ENCODE results near the gene PTBP3.
"Not testable (repeated sequence)": the region's sequence is repeated elsewhere in the genome, so short reads cannot be mapped to it uniquely, and the experiment has no call there.

The PTBP3 gene

DNA sequence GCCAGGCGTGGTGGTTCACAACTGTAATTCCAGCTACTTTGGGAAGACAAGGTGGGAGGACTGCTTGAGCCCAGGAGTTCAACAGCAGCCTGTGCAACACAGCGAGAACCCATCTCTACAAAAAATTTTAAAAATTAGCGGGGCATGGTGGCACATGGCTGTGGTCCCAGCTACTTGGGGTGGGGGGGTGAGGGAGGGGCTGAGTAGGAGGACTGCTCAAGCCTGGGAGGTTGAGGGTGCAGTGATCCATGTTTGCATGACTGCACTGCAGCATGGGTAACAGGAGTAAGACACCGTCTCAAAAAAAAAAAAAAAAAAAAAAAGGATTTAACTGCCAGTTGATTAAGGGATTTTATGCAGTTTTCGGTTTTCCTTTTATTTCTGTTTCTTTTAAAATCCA, 65.0 kb downstream of the PTBP3 start:
- DNase-seq (ENCODE audit: low read depth): no peak

DNA sequence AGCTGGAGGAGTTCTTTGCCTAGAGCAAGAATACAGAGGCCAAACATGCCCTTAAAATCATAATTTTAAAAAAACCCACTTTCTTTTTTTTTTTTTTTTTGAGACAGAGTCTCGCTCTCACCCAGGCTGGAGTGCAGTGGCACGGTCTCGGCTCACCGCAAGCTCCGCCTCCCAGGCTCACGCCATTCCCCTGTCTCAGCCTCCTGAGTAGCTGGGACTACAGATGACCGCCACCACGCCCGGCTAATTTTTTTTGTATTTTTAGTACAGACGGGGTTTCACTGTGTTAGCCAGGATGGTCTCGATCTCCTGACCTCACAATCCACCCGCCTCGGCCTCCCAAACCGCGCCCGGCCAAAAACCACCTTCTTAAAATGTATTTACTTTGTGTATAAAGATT, 66.3 kb downstream of the PTBP3 start:
- not testable (repeated sequence) for DNase-seq (ENCODE audit: low read depth)

GRCh38 chr9:112265391-112265790, 68.0 kb downstream of the PTBP3 start:
- no peak for DNase-seq (ENCODE audit: low read depth)

DNA sequence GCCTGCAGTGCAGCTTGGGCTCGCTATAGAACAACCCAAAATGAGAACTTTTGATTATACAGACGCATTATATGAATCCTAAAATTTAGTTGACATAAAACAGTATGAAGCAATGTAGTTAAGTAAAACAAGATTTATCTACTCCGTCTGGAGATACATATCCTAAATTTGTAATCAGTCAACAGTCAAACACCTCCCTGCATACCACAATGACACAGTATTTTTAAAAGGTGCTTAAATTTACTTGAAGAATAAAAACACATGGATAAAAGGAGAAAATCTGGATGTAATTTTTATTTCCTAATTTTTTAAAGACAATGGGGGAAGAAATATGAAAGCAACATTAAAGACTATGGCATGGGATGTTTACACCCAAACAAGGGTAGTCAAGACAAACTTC, 70.8 kb downstream of the PTBP3 start:
- DNase-seq (ENCODE audit: low read depth): no peak

DNA sequence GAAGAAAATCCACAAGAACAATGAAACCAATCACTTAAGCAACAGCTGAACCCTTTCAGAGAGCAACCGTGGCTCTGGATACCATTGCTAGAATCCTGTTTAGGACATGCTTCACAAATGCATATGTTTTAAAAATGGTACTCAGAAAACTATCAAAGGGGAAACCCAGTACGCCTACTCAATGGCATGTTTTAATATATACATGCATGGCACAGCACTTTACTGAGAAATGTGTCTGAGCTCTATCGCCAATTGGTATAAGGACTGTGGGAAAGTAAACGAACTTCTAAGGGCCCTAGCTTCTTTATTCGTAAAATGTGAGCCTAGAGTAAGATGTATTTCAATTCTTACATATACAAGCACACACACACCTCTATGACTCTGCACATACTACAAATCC, 72.3 kb downstream of the PTBP3 start:
- DNase-seq (ENCODE audit: low read depth): no peak

DNA sequence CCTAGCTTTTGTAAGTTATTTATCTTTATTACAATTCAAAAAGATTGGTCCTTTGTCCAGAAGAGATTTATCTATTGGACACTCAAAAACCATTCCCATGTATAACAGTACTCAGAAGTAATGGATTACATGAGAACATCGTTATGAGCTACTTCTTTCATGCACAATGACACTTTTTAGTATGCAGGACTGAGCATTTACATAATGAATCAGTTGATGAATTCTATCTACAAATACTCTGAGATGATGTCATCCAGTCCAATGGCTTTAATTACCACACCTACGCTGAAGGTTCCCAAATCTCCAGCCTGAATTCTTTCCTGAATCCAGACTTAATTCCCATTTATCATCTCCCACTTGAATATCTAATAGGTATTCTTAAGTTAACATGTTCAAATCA, 75.3 kb downstream of the PTBP3 start:
- DNase-seq (ENCODE audit: low read depth): no peak

DNA sequence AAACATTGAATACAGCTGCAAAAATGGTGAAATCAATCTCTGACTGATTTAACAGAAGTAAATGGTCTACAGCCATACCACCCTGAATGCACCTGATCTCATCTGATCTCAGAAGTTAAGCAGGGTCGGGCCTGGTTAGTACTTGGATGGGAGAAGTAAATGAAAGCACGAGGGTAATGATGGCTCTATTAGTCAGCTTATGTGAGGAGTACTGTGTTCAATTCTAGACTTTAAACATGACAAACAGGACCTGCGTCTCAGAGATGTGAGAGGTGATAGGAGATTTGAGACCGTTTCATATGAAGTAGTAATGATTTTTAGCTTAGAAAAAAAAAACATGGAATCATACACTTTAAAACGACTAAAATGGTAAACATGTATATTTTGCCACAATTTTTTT, 81.2 kb downstream of the PTBP3 start:
- no peak for DNase-seq (ENCODE audit: low read depth)

DNA sequence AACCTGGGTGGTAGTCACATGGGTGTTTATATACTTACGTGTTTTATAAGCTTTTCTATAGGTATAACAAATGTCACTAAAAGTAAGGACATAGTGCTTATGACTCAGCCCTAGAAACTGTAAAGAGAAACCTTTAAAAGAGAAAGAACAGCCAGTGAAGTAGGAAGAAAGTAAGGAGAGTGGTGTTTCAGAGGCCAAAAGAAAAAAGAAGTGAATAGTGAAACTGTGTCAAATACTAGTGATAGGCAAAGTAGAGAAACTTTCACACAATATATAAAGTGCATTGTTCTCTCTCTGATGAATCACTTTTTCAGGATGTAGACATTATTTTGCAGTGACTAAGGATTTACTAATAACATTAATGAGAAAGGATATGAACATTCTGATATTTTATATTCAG, 84.1 kb downstream of the PTBP3 start:
- DNase-seq (ENCODE audit: low read depth): no peak

DNA sequence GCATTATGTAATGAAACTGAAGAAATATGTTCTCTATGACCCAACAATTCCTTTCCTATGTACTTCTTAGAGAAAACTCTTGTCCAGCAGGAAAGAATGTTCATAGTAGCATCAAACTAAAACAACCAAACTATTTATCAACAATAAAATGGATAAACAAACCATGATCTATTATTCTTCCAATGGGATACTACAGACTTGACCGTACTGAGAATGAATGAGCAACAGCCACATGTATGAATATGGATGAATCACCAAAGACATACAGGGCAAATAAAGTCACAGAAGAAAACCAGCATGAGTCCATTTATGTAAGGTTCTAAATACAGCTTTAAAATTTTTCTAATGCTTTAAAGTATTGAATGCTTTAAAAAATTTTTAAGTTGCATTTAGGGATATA, 84.7 kb downstream of the PTBP3 start:
- DNase-seq (ENCODE audit: low read depth): no peak

DNA sequence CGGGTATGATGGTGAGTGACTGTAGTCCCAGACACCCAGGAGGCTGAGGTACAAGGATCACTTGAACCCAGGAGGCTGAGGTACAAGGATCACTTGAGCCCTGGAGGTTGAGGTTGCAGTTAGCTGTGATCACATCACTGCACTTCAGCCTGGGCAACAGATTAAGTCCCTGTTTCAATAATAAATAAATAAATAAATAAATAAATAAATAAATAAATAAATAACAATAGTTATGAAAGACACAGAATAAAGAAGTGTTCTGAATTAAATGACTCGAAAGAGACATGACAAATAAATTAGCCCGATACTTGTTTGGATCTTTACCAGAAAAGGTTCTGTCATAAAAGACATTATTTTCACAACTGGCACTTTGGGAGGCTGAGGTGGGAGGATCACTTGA, 86.3 kb downstream of the PTBP3 start:
- DNase-seq (ENCODE audit: low read depth): no peak

- no peak for DNase-seq (ENCODE audit: low read depth)
Measured at GRCh38 chr9:112245126-112245525, 88.3 kb downstream of the PTBP3 start.

DNA sequence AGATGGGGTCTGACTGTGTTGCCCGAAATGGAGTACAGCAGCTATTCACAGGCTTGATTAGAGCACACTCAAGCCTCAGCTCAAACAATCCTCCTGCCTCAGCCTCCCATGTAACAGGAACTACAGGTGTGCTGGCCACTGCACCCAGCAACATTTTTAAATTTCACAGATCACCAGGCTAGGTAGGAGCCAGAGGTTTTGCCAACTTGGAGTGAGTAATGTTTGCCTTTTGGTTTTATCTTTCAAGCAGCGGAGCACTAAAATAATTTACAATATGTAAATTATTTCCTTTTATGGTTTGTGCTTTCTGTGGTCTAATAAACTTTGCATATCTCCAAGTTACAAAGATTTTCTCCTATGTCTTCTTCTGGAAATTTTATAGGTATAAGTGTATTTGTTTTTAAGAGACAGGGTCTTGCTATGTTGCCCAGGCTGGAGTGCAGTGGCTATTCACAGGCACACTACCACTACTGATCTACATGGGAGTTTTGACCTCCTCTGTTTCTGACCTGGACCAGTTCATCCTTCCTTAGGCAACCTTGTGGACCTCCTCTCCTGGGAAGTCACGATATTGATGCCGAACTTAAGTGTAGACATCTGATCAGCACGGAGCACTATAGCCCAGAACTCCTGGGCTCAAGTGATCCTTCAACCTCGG, 91.1 kb downstream of the PTBP3 start:
- no peak for DNase-seq (ENCODE audit: low read depth)

GRCh38 chr9:112241491-112241890, 91.9 kb downstream of the PTBP3 start:
- no peak for DNase-seq (ENCODE audit: low read depth)

DNA sequence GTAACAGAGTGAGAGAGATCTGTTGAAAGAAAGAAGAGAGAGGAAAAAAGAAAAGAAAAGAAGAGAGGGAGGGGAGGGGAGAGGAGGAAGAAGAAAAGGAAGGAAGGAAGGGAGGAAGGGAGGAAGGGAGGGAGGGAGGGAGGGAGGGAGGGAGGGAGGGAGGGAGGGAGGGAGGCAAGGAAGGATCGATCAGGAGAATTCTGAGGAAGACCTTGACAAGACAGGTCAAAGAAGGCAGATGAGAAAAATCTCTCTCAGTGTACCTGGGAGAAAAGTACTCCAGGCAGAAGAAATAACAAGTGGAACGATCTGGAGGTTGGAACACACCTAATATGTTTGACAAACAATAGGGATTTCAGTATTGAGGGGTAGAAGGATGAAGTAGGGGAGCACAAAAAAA, 93.7 kb downstream of the PTBP3 start:
- DNase-seq (ENCODE audit: low read depth): no peak

DNA sequence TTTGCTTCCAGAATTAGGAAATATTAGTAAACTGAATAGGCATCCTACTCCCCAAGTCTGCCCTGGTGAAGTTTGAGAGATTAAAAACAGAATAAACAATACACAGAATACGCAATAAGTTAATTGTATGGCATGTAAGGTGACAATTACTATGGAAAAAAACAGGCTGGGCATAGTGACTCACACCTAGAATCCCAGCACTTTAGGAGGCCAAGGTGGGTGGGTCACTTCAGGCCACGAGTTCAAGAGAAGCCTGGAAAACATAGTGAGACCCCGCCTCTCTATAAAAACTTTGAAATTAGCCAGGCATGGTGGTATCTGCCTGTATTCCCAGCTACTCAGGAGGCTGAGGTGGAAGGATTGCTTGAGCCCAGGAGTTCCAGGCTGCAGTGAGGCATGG, 94.1 kb downstream of the PTBP3 start:
- no peak for DNase-seq (ENCODE audit: low read depth)

- no peak for DNase-seq (ENCODE audit: low read depth)
Measured at GRCh38 chr9:112234779-112235178, 98.6 kb downstream of the PTBP3 start.

- DNase-seq (ENCODE audit: low read depth): no peak
Measured at GRCh38 chr9:112233769-112234168, 99.7 kb downstream of the PTBP3 start.

GRCh38 chr9:112232233-112232632, 101.2 kb downstream of the PTBP3 start:
- DNase-seq (ENCODE audit: low read depth): no peak

DNA sequence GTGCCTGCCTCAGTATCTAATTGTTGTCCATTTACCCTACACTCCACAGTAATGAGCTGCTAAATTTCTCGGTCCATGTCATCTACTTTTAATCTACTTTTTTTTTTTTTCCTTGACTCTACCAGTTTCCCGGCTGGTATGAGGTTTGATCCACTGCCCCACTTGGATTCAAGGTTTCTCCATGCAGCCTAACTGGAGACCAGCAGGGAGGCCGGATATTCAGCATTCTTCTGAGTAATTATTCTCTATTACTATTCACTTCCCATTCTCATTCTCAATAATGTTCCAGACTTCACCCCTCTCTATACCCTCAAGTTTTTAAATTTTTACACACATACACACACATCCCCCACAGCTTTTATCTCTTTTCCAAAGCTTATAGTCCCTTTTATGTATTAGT, 107.3 kb downstream of the PTBP3 start:
- DNase-seq (ENCODE audit: low read depth): no peak

DNA sequence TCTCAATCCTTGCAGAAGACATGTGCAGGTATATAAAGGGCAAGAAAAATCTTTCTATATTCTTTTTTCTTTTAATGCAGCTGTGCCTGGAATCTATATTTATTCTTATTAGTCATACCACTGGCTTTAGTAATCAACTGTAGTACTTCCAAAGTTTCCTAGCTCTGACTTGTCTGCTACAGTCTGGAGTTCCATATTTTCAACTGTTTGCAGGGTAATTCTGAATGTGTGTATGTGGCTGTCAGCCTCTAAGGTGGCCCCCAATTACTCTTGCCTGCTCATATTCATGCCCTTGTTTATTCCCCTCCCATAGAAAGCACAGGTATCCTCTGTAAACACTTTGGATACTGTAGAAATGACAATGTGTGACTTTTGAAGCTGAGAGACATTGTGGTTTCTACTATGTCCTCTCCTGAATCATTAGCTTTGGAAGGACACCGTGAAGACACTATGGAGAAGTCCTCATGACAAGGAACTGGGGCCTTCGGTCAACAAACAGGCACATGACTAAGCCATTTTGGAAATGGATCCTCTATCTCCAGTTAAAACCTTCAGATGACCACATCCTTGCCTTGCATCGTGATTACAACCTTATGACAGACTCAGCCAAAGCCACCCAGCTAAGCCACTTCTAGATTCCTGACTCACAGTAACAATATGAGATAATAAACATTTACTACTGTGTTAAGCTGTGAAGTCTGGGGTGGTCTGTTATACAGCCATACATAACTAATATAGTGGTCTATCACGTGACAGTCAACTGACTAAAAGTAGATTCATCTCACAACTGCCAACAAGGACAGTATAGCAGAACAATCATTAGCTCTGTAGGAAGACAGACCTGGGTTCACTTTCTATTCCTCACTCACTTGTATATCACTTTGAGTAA, 108.8 kb downstream of the PTBP3 start:
- no peak for DNase-seq (ENCODE audit: low read depth)

- no peak for DNase-seq (ENCODE audit: low read depth)
Measured at GRCh38 chr9:112218908-112219307, 114.5 kb downstream of the PTBP3 start.

DNA sequence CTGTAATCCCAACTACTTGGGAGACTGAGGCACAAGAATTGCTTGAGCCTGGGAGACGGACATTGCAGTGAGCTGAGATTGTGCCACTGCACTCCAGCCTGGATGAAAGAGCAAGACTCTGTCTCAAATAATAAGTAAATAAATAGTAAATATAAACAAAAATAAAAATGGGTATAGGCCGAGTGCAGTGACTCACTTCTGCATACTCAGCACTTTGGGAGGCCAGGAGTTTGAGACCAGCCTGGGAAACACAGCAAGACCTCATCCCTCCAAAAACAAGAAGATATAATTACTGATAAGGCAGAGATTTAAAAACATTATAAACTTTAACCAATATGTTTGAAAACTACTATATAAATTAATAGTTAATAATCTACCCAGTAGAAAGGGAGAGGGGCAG, 120.5 kb downstream of the PTBP3 start:
- DNase-seq (ENCODE audit: low read depth): no peak

- DNase-seq (ENCODE audit: low read depth): no peak
Measured at GRCh38 chr9:112207451-112207850, 126.0 kb downstream of the PTBP3 start.

DNA sequence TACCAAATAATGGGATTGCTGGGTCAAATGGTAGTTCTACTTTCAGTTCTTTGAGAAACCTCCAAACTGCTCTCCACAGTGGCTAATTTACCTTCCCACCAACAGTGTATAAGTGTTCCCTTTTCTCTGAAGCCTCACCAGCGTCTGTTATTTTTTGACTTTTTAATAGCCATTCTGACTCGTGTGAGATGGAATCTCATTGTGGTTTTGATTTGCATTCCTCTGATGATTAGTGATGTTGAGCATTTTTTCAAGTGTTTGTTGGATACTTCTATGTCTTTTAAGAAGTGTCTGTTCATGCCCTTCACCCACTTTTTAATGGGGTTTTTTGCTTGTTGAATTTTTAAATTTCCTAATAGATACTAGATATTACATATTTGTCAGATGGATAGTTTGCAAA, 129.9 kb downstream of the PTBP3 start:
- DNase-seq (ENCODE audit: low read depth): no peak
